Adrenal gland (tissue), 5 donors: ENCODE results near the gene SRSF10.

Experiments used
- POLR2A ChIP-seq, 2 donors: fragments of 450-650 bp; IDR thresholded peaks; one replicate each; pipeline ENCODE4 v1.6.1; 2017; ENCODE audit warnings: antibody characterized with exemption in 2 of 2, mild to moderate bottlenecking in 2 of 2, moderate library complexity in 1 of 2
- TF ChIP-seq, protein P1 (sequence below), 6 experiments: fragments of 450-650 bp in 4 of 6; fragments of 200-600 bp in 2 of 6; sonication (generic) in 1 of 6; IDR thresholded peaks; 1 replicate in 5 of 6; 2 replicates in 1 of 6; pipeline versions ENCODE4 v1.5.1 to v1.8.0; 2016 to 2021; ENCODE audit warnings: antibody characterized with exemption in 6 of 6, mild to moderate bottlenecking in 2 of 6, moderate library complexity in 1 of 6
- donor health status: DM: no; HTN: no; CAD: no.

DNA sequence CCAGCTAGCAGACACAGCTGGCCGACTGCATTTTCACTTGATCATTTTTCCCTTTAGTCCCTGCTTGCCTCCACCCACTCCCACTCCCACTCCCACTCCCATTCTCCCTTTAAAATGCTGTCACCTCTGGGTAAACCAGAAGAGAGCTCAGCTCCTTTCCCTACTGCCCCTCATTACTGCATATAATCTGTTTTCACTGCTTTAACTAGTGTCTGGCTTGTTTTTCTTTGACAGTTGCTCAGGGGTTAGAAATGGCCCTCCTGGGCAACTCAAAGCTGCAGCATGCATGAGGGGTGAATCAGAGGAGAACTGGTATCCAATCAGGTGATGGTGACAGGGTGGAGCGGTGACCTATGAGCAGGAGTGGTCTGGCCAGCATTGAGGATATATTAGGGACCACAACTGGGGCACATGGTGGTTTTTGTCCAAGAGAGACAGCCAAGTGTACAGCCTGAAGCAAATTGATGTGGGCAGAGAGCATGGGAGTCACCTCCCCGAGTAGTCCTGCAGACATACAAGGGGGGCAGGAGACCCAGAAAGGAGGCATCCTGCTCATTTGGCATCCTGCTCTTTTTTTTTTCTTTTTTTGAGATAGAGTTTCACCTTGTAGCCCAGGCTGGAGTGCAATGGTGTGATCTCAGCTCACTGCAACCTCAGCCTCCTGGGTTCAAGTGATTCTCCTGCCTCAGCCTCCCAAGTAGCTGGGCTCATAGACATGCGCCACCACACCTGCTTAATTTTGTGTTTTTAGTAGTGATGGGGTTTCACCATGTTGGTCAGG lies 42.6 kb upstream of the SRSF10 start:
- TF ChIP-seq, protein P1, sequence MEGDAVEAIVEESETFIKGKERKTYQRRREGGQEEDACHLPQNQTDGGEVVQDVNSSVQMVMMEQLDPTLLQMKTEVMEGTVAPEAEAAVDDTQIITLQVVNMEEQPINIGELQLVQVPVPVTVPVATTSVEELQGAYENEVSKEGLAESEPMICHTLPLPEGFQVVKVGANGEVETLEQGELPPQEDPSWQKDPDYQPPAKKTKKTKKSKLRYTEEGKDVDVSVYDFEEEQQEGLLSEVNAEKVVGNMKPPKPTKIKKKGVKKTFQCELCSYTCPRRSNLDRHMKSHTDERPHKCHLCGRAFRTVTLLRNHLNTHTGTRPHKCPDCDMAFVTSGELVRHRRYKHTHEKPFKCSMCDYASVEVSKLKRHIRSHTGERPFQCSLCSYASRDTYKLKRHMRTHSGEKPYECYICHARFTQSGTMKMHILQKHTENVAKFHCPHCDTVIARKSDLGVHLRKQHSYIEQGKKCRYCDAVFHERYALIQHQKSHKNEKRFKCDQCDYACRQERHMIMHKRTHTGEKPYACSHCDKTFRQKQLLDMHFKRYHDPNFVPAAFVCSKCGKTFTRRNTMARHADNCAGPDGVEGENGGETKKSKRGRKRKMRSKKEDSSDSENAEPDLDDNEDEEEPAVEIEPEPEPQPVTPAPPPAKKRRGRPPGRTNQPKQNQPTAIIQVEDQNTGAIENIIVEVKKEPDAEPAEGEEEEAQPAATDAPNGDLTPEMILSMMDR (IDR thresholded peaks at IDR 0.05): no peak
- no peak for TF ChIP-seq POLR2A (IDR thresholded peaks at IDR 0.05)
